Measurements from ENCODE around the gene TMC5.
"Not testable (repeated sequence)": the region's sequence is repeated elsewhere in the genome, so short reads cannot be mapped to it uniquely, and the experiment has no call there.

Gene TMC5

DNA sequence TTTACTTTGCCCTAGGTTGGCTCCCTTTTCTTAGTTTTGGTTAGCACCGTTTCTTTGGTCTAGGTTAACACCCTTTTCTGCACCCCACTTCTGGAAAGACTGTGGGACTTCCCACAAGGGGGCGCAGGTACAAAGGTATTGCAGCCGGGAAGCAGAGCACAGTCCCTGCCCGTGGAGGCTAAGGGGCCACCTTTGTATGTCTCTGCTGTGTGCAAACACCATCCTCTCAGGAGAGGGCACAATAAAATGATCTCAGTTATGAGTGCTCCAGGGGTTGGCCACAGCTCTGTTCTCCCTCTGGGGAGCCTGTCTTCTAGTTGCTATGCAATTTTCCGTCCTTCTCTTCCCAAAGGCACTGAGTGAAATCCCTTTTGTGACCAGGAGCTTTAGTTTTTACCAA, 28.4 kb upstream of the TMC5 start:
- Histone ChIP-seq H4K20me1 (ENCODE audit: control insufficient read depth, insufficient read depth, low read depth, low read length) (no peaks in the 10 kb centered on the region), H3K4me3 (ENCODE audit: low read length) (no peak overlapping the region), H3K4me1 (ENCODE audit: control insufficient read depth, low read length) (no peaks in the 10 kb centered on the region), H3K4me2 (ENCODE audit: low read length) (no peak overlapping the region), H3K9me3 (ENCODE audit: control insufficient read depth, insufficient read depth, low read length) (no peaks in the 10 kb centered on the region), H3K36me3 (ENCODE audit: control insufficient read depth, low read length) (no peaks in the 10 kb centered on the region), H3F3A (ENCODE audit: control insufficient read depth, insufficient read depth) (no peaks in the 10 kb centered on the region), H3K27me3 (ENCODE audit: control insufficient read depth, low read length) (0 out of 2 replicates have a peak, but pooled peaks cover 9% of the 10 kb centered on the region), H3K27ac (ENCODE audit: low read depth, low read length) (no peak overlapping the region), H3K79me2 (ENCODE audit: control insufficient read depth, low read length) (no peaks in the 10 kb centered on the region), H3K9me2 (replicated peaks; ENCODE audit: control insufficient read depth, low read length) (no peaks in the 10 kb centered on the region)
- TF ChIP-seq EZH2phosphoT487 (IDR thresholded peaks at IDR 0.05; ENCODE audit: borderline replicate concordance, low read length) = no peak
- TF ChIP-seq, protein P1, sequence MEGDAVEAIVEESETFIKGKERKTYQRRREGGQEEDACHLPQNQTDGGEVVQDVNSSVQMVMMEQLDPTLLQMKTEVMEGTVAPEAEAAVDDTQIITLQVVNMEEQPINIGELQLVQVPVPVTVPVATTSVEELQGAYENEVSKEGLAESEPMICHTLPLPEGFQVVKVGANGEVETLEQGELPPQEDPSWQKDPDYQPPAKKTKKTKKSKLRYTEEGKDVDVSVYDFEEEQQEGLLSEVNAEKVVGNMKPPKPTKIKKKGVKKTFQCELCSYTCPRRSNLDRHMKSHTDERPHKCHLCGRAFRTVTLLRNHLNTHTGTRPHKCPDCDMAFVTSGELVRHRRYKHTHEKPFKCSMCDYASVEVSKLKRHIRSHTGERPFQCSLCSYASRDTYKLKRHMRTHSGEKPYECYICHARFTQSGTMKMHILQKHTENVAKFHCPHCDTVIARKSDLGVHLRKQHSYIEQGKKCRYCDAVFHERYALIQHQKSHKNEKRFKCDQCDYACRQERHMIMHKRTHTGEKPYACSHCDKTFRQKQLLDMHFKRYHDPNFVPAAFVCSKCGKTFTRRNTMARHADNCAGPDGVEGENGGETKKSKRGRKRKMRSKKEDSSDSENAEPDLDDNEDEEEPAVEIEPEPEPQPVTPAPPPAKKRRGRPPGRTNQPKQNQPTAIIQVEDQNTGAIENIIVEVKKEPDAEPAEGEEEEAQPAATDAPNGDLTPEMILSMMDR (IDR thresholded peaks at IDR 0.05; ENCODE audit: low read depth, low read length, poor library complexity, severe bottlenecking) = peak; percentile 87

DNA sequence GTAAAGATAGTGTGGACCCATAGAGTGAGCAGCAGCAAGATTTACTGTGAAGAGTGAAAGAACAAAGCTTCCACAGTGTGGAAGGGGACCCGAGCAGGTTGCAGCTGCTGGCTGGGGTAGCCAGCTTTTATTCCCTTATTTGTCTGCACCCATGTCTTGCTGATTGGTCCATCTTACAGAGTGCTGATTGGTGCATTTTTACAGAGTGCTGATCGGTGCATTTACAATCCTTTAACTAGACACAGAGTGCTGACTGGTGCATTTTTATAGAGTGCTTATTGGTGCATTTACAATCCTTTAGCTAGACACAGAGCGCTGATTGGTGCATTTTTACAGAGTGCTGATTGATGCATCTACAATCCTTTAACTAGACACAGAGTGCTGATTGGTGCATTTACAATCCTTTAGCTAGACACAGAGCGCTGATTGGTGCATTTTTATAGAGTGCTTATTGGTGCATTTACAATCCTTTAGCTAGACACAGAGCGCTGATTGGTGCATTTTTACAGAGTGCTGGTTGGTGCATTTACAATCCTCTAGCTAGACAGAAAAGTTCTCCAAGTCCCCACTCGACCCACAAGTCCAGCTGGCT, 26.4 kb upstream of the TMC5 start:
- not testable (repeated sequence) for H3K4me2 ChIP-seq (ENCODE audit: low read length); H3K9me3 ChIP-seq (ENCODE audit: control insufficient read depth, insufficient read depth, low read length); H3K9me2 ChIP-seq (replicated peaks; ENCODE audit: control insufficient read depth, low read length); H3F3A ChIP-seq (ENCODE audit: control insufficient read depth, insufficient read depth); H3K4me3 ChIP-seq (ENCODE audit: low read length); H4K20me1 ChIP-seq (ENCODE audit: control insufficient read depth, insufficient read depth, low read depth, low read length); H3K27me3 ChIP-seq (ENCODE audit: control insufficient read depth, low read length); H3K36me3 ChIP-seq (ENCODE audit: control insufficient read depth, low read length); H3K27ac ChIP-seq (ENCODE audit: low read depth, low read length); H3K4me1 ChIP-seq (ENCODE audit: control insufficient read depth, low read length); H3K79me2 ChIP-seq (ENCODE audit: control insufficient read depth, low read length)

DNA sequence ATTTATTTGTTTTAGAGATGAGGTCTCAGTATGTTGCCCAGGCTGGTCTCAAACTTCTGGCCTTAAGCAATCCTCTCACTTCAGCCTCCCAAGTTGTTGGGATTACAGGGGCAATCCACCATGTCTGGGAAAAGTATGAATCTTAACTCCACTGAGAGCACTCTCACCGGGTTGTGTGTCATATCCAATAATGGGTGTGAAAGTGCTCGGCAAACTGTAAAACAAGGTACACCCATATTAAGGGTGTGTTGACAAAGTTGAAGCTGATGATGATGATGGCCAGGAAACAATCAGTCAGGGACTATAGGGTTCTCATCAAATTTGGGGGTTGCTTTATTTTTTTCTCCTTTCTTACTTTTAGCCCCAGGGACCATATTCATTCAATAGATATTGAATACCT, 25.3 kb upstream of the TMC5 start:
- H3K4me2 ChIP-seq (ENCODE audit: low read length) = no peak overlapping the region
- H3K36me3 ChIP-seq (ENCODE audit: control insufficient read depth, low read length) = no peaks in the 10 kb centered on the region
- TF ChIP-seq, protein P1 (IDR thresholded peaks at IDR 0.05; ENCODE audit: low read depth, low read length, poor library complexity, severe bottlenecking) = no peak
- no peak for TF ChIP-seq EZH2phosphoT487 (IDR thresholded peaks at IDR 0.05; ENCODE audit: borderline replicate concordance, low read length)
- H3K79me2 ChIP-seq (ENCODE audit: control insufficient read depth, low read length) = no peaks in the 10 kb centered on the region
- no peaks in the 10 kb centered on the region for H3K9me2 ChIP-seq (replicated peaks; ENCODE audit: control insufficient read depth, low read length)
- peaks cover 7% of the 10 kb centered on the region for H3K4me1 ChIP-seq (ENCODE audit: control insufficient read depth, low read length)
- H3K27me3 ChIP-seq (ENCODE audit: control insufficient read depth, low read length) = peaks cover 10% of the 10 kb centered on the region; the same call in 1 of the 2 replicates
- H3K27ac ChIP-seq (ENCODE audit: low read depth, low read length) = no peak overlapping the region
- H4K20me1 ChIP-seq (ENCODE audit: control insufficient read depth, insufficient read depth, low read depth, low read length) = no peaks in the 10 kb centered on the region
- no peak overlapping the region for H3K4me3 ChIP-seq (ENCODE audit: low read length)
- H3K9me3 ChIP-seq (ENCODE audit: control insufficient read depth, insufficient read depth, low read length) = no peaks in the 10 kb centered on the region
- no peaks in the 10 kb centered on the region for H3F3A ChIP-seq (ENCODE audit: control insufficient read depth, insufficient read depth)

DNA sequence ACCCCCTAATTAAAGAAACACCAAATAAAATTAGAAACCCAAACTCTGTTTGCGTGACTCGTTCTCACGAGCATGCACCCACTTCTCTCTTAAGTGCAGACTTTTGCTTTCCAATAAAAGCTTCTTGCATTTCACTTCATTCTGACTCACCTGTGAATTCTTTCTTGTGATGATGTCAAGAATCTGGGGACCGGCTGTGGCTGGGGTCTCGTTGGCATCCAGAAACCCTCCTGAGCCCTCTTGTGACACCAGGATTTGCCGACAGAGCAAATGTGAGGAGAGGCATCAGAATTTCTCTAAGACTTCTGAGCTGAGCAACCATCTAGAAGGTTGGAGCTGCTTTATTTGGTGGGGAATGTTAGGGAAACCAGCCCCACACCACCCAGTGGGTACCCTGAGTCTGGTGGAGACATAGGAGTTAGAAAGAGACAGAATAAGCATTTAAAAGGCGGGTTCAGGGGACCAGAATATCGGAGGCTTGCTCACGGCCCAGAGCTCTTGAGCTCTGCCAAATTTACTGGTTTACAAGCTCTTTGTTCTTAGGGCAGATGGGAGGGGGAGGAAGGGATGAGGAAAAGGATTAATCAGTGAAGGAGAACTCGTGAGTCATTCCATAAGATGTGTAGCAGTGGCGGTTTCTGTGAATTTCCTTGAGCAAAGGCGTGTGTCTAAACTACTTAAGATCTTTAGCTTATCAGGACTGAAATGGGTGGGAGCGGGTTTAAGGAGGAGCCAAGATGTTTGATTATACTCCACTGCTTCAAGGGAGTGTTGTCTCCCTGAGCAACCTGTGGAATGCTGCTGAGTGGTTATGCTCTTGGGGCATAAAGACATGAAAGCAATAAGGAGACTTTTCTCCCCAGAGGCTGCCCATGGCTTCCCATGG, 24.2 kb upstream of the TMC5 start:
- Histone ChIP-seq H3K9me3 (ENCODE audit: control insufficient read depth, insufficient read depth, low read length) (no peaks in the 10 kb centered on the region), H3K79me2 (ENCODE audit: control insufficient read depth, low read length) (no peaks in the 10 kb centered on the region), H3K4me2 (ENCODE audit: low read length) (no peak overlapping the region), H3K27me3 (ENCODE audit: control insufficient read depth, low read length) (peaks cover 7% of the 10 kb centered on the region; the same call in 1 of the 2 replicates), H4K20me1 (ENCODE audit: control insufficient read depth, insufficient read depth, low read depth, low read length) (no peaks in the 10 kb centered on the region), H3F3A (ENCODE audit: control insufficient read depth, insufficient read depth) (no peaks in the 10 kb centered on the region), H3K4me1 (ENCODE audit: control insufficient read depth, low read length) (peaks cover 7% of the 10 kb centered on the region), H3K4me3 (ENCODE audit: low read length) (no peak overlapping the region), H3K27ac (ENCODE audit: low read depth, low read length) (no peak overlapping the region), H3K9me2 (replicated peaks; ENCODE audit: control insufficient read depth, low read length) (no peaks in the 10 kb centered on the region), H3K36me3 (ENCODE audit: control insufficient read depth, low read length) (no peaks in the 10 kb centered on the region)
- TF ChIP-seq EZH2phosphoT487 (IDR thresholded peaks at IDR 0.05; ENCODE audit: borderline replicate concordance, low read length) = no peak
- TF ChIP-seq, protein P1 (IDR thresholded peaks at IDR 0.05; ENCODE audit: low read depth, low read length, poor library complexity, severe bottlenecking) = no peak

DNA sequence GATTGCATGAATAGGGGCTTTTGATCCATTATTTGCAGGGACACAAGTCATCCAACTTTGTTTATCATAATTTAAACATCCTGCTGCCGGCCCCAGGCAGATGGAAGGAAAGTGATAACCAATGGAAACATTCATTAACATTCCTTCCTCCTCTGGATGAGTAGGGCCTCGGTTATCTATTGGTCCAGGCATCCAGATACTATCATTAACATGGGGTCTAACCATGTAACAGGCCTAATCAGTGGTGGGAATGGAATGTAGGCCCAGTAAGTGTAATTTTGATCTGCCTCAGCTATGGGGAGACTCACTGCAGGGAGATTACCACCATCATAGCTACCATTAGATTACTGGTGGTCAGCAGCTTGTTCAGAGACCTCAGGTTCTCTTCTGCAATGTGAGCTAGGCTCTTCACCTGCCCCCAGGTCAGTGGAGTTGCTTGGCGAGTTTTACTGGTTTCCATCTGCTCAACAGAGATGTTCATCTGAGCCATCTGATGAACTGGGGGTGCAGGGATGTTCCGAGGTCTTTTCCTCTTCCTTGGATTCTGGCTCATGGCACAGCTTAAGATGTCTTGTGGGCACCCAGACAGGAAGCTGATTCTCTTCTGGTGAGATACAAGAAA, 21.9 kb upstream of the TMC5 start:
- not testable (repeated sequence) for H3K36me3 ChIP-seq (ENCODE audit: control insufficient read depth, low read length); H3K9me2 ChIP-seq (replicated peaks; ENCODE audit: control insufficient read depth, low read length); H4K20me1 ChIP-seq (ENCODE audit: control insufficient read depth, insufficient read depth, low read depth, low read length); H3K4me3 ChIP-seq (ENCODE audit: low read length); H3K4me2 ChIP-seq (ENCODE audit: low read length); H3K4me1 ChIP-seq (ENCODE audit: control insufficient read depth, low read length); H3K27ac ChIP-seq (ENCODE audit: low read depth, low read length); H3K27me3 ChIP-seq (ENCODE audit: control insufficient read depth, low read length); H3K79me2 ChIP-seq (ENCODE audit: control insufficient read depth, low read length); H3K9me3 ChIP-seq (ENCODE audit: control insufficient read depth, insufficient read depth, low read length); H3F3A ChIP-seq (ENCODE audit: control insufficient read depth, insufficient read depth)

All from DOHH2 (cell line).